Tibial artery (tissue), 4 donors: ENCODE data around the gene TNFRSF13B.
"Not testable (repeated sequence)": the region's sequence is repeated elsewhere in the genome, so short reads cannot be mapped to it uniquely, and the experiment has no call there.

Source experiments
- DNase-seq, 2 donors: peaks; one replicate each; pipeline ENCODE4 v3.0.0-alpha.2; 2019
- H3K27ac ChIP-seq, 2 donors: fragments of 200-600 bp; sonication (generic) in 1 of 2; 1 replicate in 1 of 2; 2 replicates in 1 of 2; pipeline ENCODE4 v1.5.1; 2018 to 2019; ENCODE audit warnings: mild to moderate bottlenecking in 1 of 2
- H3K27me3 ChIP-seq, 2 donors: fragments of 200-600 bp; sonication (generic) in 1 of 2; one replicate each; pipeline versions ENCODE4 v1.5.1 to v1.6.0; 2016 to 2019
- H3K36me3 ChIP-seq, 3 donors: fragments of 200-600 bp; sonication (generic) in 2 of 3; one replicate each; pipeline ENCODE4 v1.5.1; 2016 to 2019; ENCODE audit warnings: mild to moderate bottlenecking in 2 of 3
- H3K4me1 ChIP-seq, 4 donors: fragments of 200-600 bp; sonication (generic) in 2 of 4; 1 replicate in 3 of 4; 2 replicates in 1 of 4; pipeline ENCODE4 v1.5.1; 2016 to 2019
- H3K4me3 ChIP-seq, 2 donors: fragments of 200-600 bp; sonication (generic) in 1 of 2; 1 replicate in 1 of 2; 2 replicates in 1 of 2; pipeline ENCODE4 v1.5.1; 2018 to 2019; ENCODE audit warnings: mild to moderate bottlenecking in 2 of 2
- H3K9me3 ChIP-seq, 3 donors: fragments of 200-600 bp; sonication (generic) in 1 of 3; one replicate each; pipeline ENCODE4 v1.5.1; 2016 to 2019
- CTCF ChIP-seq, 2 experiments: fragments of 200-600 bp in 1 of 2; fragments of 450-650 bp in 1 of 2; IDR thresholded peaks; one replicate each; pipeline ENCODE4 v1.5.1; 2017 to 2019; ENCODE audit warnings: antibody characterized with exemption in 2 of 2, mild to moderate bottlenecking in 1 of 2, moderate library complexity in 1 of 2
- intact Hi-C: fragments of 100-400 bp; cut with DNase I; formaldehyde crosslinking; loops from one replicate; pipeline ENCODE4 v1.15.0; 2023; ENCODE audit warnings: low total_unique reads

Gene TNFRSF13B

GRCh38 chr17:16972346-16972745, 428 bp upstream of the TNFRSF13B start:
- Histone ChIP-seq H3K4me3 (no peak overlapping the region), H3K27me3 (peaks cover 0 to 23% of the 10 kb centered on the region in 2 donors), H3K4me1 (no peaks in the 10 kb centered on the region), H3K9me3 (no peaks in the 10 kb centered on the region), H3K36me3 (no peaks in the 10 kb centered on the region), H3K27ac (no peak overlapping the region)
- TF ChIP-seq CTCF (IDR thresholded peaks at IDR 0.05), result no peak
- no peak for DNase-seq
- intact Hi-C loops, result no loop called here

GRCh38 chr17:16969931-16970906, 1.7 kb downstream of the TNFRSF13B start:
- TF ChIP-seq CTCF (IDR thresholded peaks at IDR 0.05), result no peak
- intact Hi-C loops, result no loop called here
- Histone ChIP-seq H3K4me1 (no peaks in the 10 kb centered on the region), H3K27ac (no peak overlapping the region), H3K4me3 (no peak overlapping the region), H3K36me3 (no peaks in the 10 kb centered on the region), H3K27me3 (peaks cover 0 to 28% of the 10 kb centered on the region in 2 donors), H3K9me3 (no peaks in the 10 kb centered on the region)
- DNase-seq, result no peak

GRCh38 chr17:16968786-16969185, 3.1 kb downstream of the TNFRSF13B start:
- intact Hi-C loops, result no loop called here
- no peaks in the 10 kb centered on the region for H3K36me3 ChIP-seq
- DNase-seq, result no peak
- H3K27me3 ChIP-seq, result peaks cover 0 to 30% of the 10 kb centered on the region in 2 donors
- no peak for TF ChIP-seq CTCF (IDR thresholded peaks at IDR 0.05)
- no peaks in the 10 kb centered on the region for H3K9me3 ChIP-seq
- H3K4me3 ChIP-seq, result no peak overlapping the region
- H3K27ac ChIP-seq, result no peak overlapping the region
- H3K4me1 ChIP-seq, result no peaks in the 10 kb centered on the region

GRCh38 chr17:16962804-16963203, 9.1 kb downstream of the TNFRSF13B start:
- DNase-seq, result no peak
- no peaks in the 10 kb centered on the region for H3K36me3 ChIP-seq
- no peaks in the 10 kb centered on the region for H3K4me1 ChIP-seq
- H3K4me3 ChIP-seq, result no peak overlapping the region
- intact Hi-C loops, result no loop called here
- peaks cover 0 to 4% (median 0%) of the 10 kb centered on the region in 3 donors for H3K9me3 ChIP-seq
- H3K27ac ChIP-seq, result no peak overlapping the region
- TF ChIP-seq CTCF (IDR thresholded peaks at IDR 0.05), result no peak
- peaks cover 0 to 12% of the 10 kb centered on the region in 2 donors for H3K27me3 ChIP-seq

DNA sequence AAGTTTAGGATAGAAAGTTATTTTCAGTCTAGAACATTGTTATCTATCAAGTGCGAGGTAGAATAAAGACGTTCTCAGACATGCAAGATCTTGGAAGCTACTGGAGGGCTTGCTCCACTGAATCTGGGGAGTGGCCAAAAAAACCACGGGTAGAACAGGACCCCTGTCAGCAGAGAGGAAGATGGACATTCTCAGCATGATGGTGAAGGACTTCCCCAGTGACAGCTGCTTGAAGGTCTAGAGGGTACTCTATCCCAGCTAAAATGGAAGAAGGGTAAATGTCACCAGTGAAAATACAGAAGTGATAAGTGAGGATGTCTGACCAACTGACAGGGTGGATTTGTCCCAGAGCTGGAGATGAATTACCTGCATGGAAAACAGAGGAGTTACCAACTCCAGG, 10.1 kb downstream of the TNFRSF13B start:
- Histone ChIP-seq H3K27me3 (peaks cover 0 to 10% of the 10 kb centered on the region in 2 donors), H3K36me3 (no peaks in the 10 kb centered on the region), H3K27ac (no peak overlapping the region), H3K4me3 (no peak overlapping the region), H3K9me3 (peaks cover 0 to 4% (median 0%) of the 10 kb centered on the region in 3 donors), H3K4me1 (no peaks in the 10 kb centered on the region)
- intact Hi-C loops, result no loop called here
- TF ChIP-seq CTCF (IDR thresholded peaks at IDR 0.05), result no peak
- no peak for DNase-seq

DNA sequence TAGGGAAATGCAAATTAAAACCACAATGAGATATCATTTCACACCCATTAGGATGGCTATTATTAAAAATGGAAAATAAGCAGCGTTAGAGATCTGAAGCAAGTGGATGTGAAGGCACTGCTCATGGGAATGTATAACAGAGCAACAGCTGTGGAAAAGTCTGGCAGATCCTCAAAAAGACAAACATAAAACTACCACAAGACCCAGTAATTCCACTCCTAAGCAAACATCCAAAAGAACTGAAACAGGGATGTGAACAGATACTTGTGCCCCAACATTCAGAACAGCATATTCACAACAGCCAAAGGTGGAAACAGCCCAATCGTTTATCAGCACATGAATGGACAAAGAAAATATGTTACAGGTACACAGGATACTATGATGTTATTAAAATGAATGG, 10.9 kb downstream of the TNFRSF13B start:
- H3K4me1 ChIP-seq, H3K9me3 ChIP-seq, DNase-seq, H3K4me3 ChIP-seq, H3K27ac ChIP-seq, intact Hi-C loops, H3K36me3 ChIP-seq: not testable (repeated sequence)
- H3K27me3 ChIP-seq, result peaks cover 0 to 12% of the 10 kb centered on the region in 2 donors

DNA sequence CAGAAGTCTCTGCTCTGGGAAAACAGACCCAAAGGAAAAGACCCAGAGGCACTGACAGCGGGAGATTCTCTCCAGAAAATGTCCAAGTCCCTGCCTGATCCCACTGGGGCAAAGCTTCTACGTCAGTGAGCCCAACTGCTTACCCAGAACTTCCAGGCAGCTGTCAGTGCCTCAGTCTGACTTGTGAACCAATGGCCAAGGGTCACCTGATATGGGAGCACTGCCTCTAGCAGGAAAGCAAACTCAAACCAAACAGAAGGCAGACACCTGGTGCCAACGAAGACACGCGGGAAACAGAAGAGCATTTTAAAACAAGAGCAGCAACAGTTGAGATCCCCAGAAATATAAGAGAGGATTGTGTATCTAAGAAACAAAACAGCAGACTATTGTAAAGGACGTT, 16.9 kb downstream of the TNFRSF13B start:
- H3K4me1 ChIP-seq, DNase-seq, H3K36me3 ChIP-seq, H3K9me3 ChIP-seq, intact Hi-C loops, H3K4me3 ChIP-seq, H3K27ac ChIP-seq: not testable (repeated sequence)
- peaks cover 0 to 40% of the 10 kb centered on the region in 2 donors for H3K27me3 ChIP-seq
